Activated B cell treated with CpG ODN at 0.5 μM for 24 hours (primary cell): ENCODE data around the gene PRKCZ. TPM values are rescaled to one million over a fixed set of nuclear protein-coding genes. Genes with fewer than 3 reads are reported as not detected.

Experiments
- ATAC-seq: fragments of 200-7000 bp; cut with Tn5 transposase; one replicate; pipeline ENCODE4 v1.10.0; 2021; ENCODE audit warnings: low read depth, mild to moderate bottlenecking, moderate library complexity
- CTCF ChIA-PET: fragments of 350-600 bp; sonication (Branson Sonifier 250); formaldehyde crosslinking; loops from one replicate; lab custom pipeline; 2021; ENCODE audit warnings: antibody characterized with exemption; lab: Charles Lee
- POLR2A ChIA-PET: fragments of 350-600 bp; sonication (Branson Sonifier 250); formaldehyde crosslinking; loops from one replicate; lab custom pipeline; 2021; ENCODE audit warnings: antibody characterized with exemption; lab: Charles Lee
- DNase-seq: peaks from one replicate; pipeline ENCODE4 v3.0.0; 2022
- H3K27ac Mint-ChIP-seq: one replicate; pipeline ENCODE4 v1.8.0; 2020; ENCODE audit warnings: mixed read lengths
- H3K27me3 Mint-ChIP-seq: one replicate; pipeline ENCODE4 v1.8.0; 2021; ENCODE audit warnings: mixed read lengths
- H3K36me3 Mint-ChIP-seq: one replicate; pipeline ENCODE4 v1.8.0; 2021; ENCODE audit warnings: low read depth, mixed read lengths
- H3K4me1 Mint-ChIP-seq: one replicate; pipeline ENCODE4 v1.8.0; 2021; ENCODE audit warnings: mixed read lengths
- H3K4me3 Mint-ChIP-seq: one replicate; pipeline ENCODE4 v1.8.0; 2020; ENCODE audit warnings: mild to moderate bottlenecking, mixed read lengths
- H3K9me3 Mint-ChIP-seq: one replicate; pipeline ENCODE4 v1.8.0; 2020; ENCODE audit warnings: mixed read lengths
- CTCF ChIP-seq: fragments of 200-600 bp; IDR thresholded peaks from one replicate; pipeline ENCODE4 v1.8.0; 2022; ENCODE audit warnings: antibody characterized with exemption, mild to moderate bottlenecking
- intact Hi-C: fragments of 100-400 bp; cut with micrococcal nuclease; formaldehyde crosslinking; loops from one replicate; pipeline ENCODE4 v1.15.1; 2024
- total RNA-seq: library from RNA; stranded (reverse); gene quantifications from 2 replicates; pipeline ENCODE4 v1.2.3, GENCODE V29; 2022

Gene PRKCZ
- total RNA-seq, 1 donor from 2014 or later: 28.5 TPM

- POLR2A ChIA-PET: no interaction called here
- ATAC-seq: no peak
Measured at GRCh38 chr1:2129256-2129943, 79.2 kb downstream of the PRKCZ start.

GRCh38 chr1:2130156-2130555 is 79.9 kb downstream of the PRKCZ start:
- H3K27me3 Mint-ChIP-seq: no peaks in the 10 kb centered on the region
- intact Hi-C loops: loop anchor here (5.0 to 10.0 kb wide), 2 partner anchors 78 to 515 kb away; partner anchors contain the start of gene PRKCZ
- H3K4me1 Mint-ChIP-seq: peaks cover 38% of the 10 kb centered on the region
- ChIA-PET CTCF (interaction anchor here (1.0 to 1.5 kb wide), 2 partner anchors 10 to 251 kb away, joined by 3 read pairs; no protein-coding TSS in a partner anchor), POLR2A (no interaction called here)
- no peak for TF ChIP-seq CTCF
- H3K36me3 Mint-ChIP-seq: no peaks in the 10 kb centered on the region
- H3K4me3 Mint-ChIP-seq: no peak overlapping the region
- no peak overlapping the region for H3K27ac Mint-ChIP-seq
- ATAC-seq: no peak
- no peaks in the 10 kb centered on the region for H3K9me3 Mint-ChIP-seq
- no peak for DNase-seq

More at GRCh38 chr1:2129256-2129943, 79.2 kb downstream of the PRKCZ start:
- CTCF ChIA-PET: interaction anchor here (1.0 kb wide), 1 partner anchor 10 kb away, joined by 3 read pairs; no protein-coding TSS in a partner anchor
- DNase-seq: no peak
- H3K36me3 Mint-ChIP-seq: no peaks in the 10 kb centered on the region
- no peaks in the 10 kb centered on the region for H3K9me3 Mint-ChIP-seq
- TF ChIP-seq CTCF: no peak
- H3K4me1 Mint-ChIP-seq: peaks cover 43% of the 10 kb centered on the region
- H3K27ac Mint-ChIP-seq: no peak overlapping the region
- no peaks in the 10 kb centered on the region for H3K27me3 Mint-ChIP-seq
- no peak overlapping the region for H3K4me3 Mint-ChIP-seq
- intact Hi-C loops: no loop called here

- Mint-ChIP-seq H3K36me3 (no peaks in the 10 kb centered on the region), H3K27ac (no peak overlapping the region), H3K4me1 (peaks cover 32% of the 10 kb centered on the region), H3K9me3 (no peaks in the 10 kb centered on the region), H3K27me3 (no peaks in the 10 kb centered on the region), H3K4me3 (no peak overlapping the region)
- no peak for DNase-seq
- ChIA-PET CTCF (interaction anchor here (1.0 to 1.5 kb wide), 2 partner anchors 9 to 250 kb away, joined by 3 read pairs; no protein-coding TSS in a partner anchor), POLR2A (interaction anchor here (0.6 kb wide), 1 partner anchor 11 kb away, joined by 5 read pairs; no protein-coding TSS in a partner anchor)
- no peak for TF ChIP-seq CTCF
- no peak for ATAC-seq
- intact Hi-C loops: loop anchor here (5.0 to 10.0 kb wide), 2 partner anchors 79 to 514 kb away; partner anchors contain the start of gene PRKCZ
Measured at GRCh38 chr1:2130871-2131289, 80.7 kb downstream of the PRKCZ start.

- DNase-seq (no peak), ATAC-seq (no peak)
- peak overlapping the region; percentile 80 for H3K4me3 Mint-ChIP-seq
- no peaks in the 10 kb centered on the region for H3K9me3 Mint-ChIP-seq
- H3K27ac Mint-ChIP-seq: peak overlapping the region; percentile 75
- H3K27me3 Mint-ChIP-seq: no peaks in the 10 kb centered on the region
- ChIA-PET POLR2A (interaction anchor here (0.7 to 1.4 kb wide), 4 partner anchors 67 to 283 kb away, joined by 3 to 5 read pairs (median 4); partner anchors contain the start of genes MORN1 and RER1), CTCF (interaction anchor here (0.9 to 1.5 kb wide), 4 partner anchors 42 to 88 kb away, joined by 3 to 4 read pairs (median 3); no protein-coding TSS in a partner anchor)
- intact Hi-C loops: loop anchor here (1.0 to 10.0 kb wide), 8 partner anchors 20 to 512 kb away; partner anchors contain the start of genes PRKCZ, PRXL2B and TMEM52
- no peak for TF ChIP-seq CTCF
- peaks cover 18% of the 10 kb centered on the region for H3K4me1 Mint-ChIP-seq
- peaks cover 6% of the 10 kb centered on the region for H3K36me3 Mint-ChIP-seq
Measured at GRCh38 chr1:2132222-2133038, 82.2 kb downstream of the PRKCZ start.
